OCI-LY7 (cell line): ENCODE data around the gene NFATC2. TPM values are rescaled to one million over a fixed set of nuclear protein-coding genes. Genes with fewer than 3 reads are reported as not detected.

Experiments used
- BruUV-seq: library from RNA; stranded (reverse); fragments of 400-500 nt; replicated peaks from 2 replicates; lab custom pipeline; 2021; lab: Mats Ljungman, UMichigan
- CTCF ChIA-PET: fragments of 300-600 bp; sonication (Branson Sonifier 250); formaldehyde crosslinking; loops from one replicate; lab custom pipeline; 2022; ENCODE audit warnings: antibody characterized with exemption; ENCODE audit not compliant: unreplicated experiment; lab: Charles Lee
- POLR2A ChIA-PET: fragments of 300-600 bp; sonication (Branson Sonifier 250); formaldehyde crosslinking; loops from one replicate; lab custom pipeline; 2022; ENCODE audit warnings: antibody characterized with exemption; lab: Charles Lee
- DNase-seq: peaks from one replicate; pipeline ENCODE4 v3.0.0-alpha.2; 2015; ENCODE audit warnings: low spot score
- H2AFZ ChIP-seq: fragments of 200-600 bp; sonication (generic), shearing (Covaris generic); 2 replicates; pipeline ENCODE4 v1.6.1; 2014; ENCODE audit warnings: mild to moderate bottlenecking, antibody characterized with exemption, low read length, moderate library complexity
- H3K27ac ChIP-seq: fragments of 200-600 bp; sonication (generic); 2 replicates; pipeline ENCODE4 v1.5.1; 2014; ENCODE audit warnings: mixed run types, low read depth, mild to moderate bottlenecking, moderate library complexity, low read length, inconsistent platforms; ENCODE audit not compliant: poor library complexity, severe bottlenecking
- H3K36me3 ChIP-seq: fragments of 200-600 bp; sonication (generic); 2 replicates; pipeline ENCODE4 v1.6.1; 2014; ENCODE audit warnings: mild to moderate bottlenecking, antibody characterized with exemption, low read length, moderate library complexity, mixed read lengths; ENCODE audit not compliant: insufficient read depth
- H3K4me1 ChIP-seq: fragments of 200-600 bp; sonication (generic); 2 replicates; pipeline ENCODE4 v1.5.1; 2014; ENCODE audit warnings: mild to moderate bottlenecking, low read length; ENCODE audit not compliant: insufficient read depth, poor library complexity, severe bottlenecking
- H3K4me2 ChIP-seq: fragments of 200-600 bp; sonication (generic); 2 replicates; pipeline ENCODE4 v1.6.1; 2014; ENCODE audit warnings: mild to moderate bottlenecking, low read length
- H3K4me3 ChIP-seq: fragments of 200-600 bp; sonication (generic); 2 replicates; pipeline ENCODE4 v1.5.1; 2014; ENCODE audit warnings: mild to moderate bottlenecking, low read depth, low read length; ENCODE audit not compliant: poor library complexity, severe bottlenecking
- H3K79me2 ChIP-seq: fragments of 200-600 bp; sonication (generic); 2 replicates; pipeline ENCODE4 v1.6.1; 2016; ENCODE audit warnings: low read depth, mild to moderate bottlenecking, low read length, moderate library complexity, mixed read lengths; ENCODE audit not compliant: insufficient read depth
- H3K9me2 ChIP-seq: fragments of 200-600 bp; sonication (generic); 2 replicates; pipeline ENCODE4 v1.6.1; 2016; ENCODE audit warnings: mild to moderate bottlenecking, low read length, mixed read lengths; ENCODE audit not compliant: insufficient read depth
- H3K9me3 ChIP-seq: fragments of 200-600 bp; sonication (generic); 2 replicates; pipeline ENCODE4 v1.6.1; 2014; ENCODE audit warnings: mild to moderate bottlenecking, mixed run types, low read length, mixed read lengths
- H4K20me1 ChIP-seq: fragments of 200-600 bp; sonication (generic); 2 replicates; pipeline ENCODE4 v1.6.1; 2014; ENCODE audit warnings: mild to moderate bottlenecking, antibody characterized with exemption, low read length, moderate library complexity, mixed read lengths; ENCODE audit not compliant: insufficient read depth
- EZH2phosphoT487 ChIP-seq: fragments of 200-600 bp; sonication (generic); IDR thresholded peaks from 2 replicates; pipeline ENCODE4 v1.6.1; 2018; ENCODE audit warnings: low read depth, borderline replicate concordance, mild to moderate bottlenecking, mixed run types, antibody characterized with exemption, low read length, moderate library complexity, mixed read lengths
- intact Hi-C: fragments of 100-400 bp; cut with micrococcal nuclease; formaldehyde crosslinking; loops from one replicate; pipeline ENCODE4 v1.10.0; 2022; ENCODE audit not compliant: unreplicated experiment
- total RNA-seq, 2 experiments: library from RNA; depleted of rRNA in 1 of 2; stranded (reverse); fragments of >200 nt in 1 of 2; shearing (Covaris generic) in 1 of 2; gene quantifications; 2 replicates each; pipeline ENCODE4 v1.2.3, GENCODE V29; 2014 to 2022
- TF ChIP-seq, protein P1 (sequence below): fragments of 200-600 bp; sonication (generic); conservative IDR thresholded peaks from 2 replicates; pipeline ENCODE4 v1.5.1; 2014; ENCODE audit warnings: mild to moderate bottlenecking, antibody characterized with exemption, low read length, moderate library complexity, mixed read lengths

The NFATC2 gene
- total RNA-seq, 2 experiments from 2014 or later, result 12.5 to 43.8 TPM

DNA sequence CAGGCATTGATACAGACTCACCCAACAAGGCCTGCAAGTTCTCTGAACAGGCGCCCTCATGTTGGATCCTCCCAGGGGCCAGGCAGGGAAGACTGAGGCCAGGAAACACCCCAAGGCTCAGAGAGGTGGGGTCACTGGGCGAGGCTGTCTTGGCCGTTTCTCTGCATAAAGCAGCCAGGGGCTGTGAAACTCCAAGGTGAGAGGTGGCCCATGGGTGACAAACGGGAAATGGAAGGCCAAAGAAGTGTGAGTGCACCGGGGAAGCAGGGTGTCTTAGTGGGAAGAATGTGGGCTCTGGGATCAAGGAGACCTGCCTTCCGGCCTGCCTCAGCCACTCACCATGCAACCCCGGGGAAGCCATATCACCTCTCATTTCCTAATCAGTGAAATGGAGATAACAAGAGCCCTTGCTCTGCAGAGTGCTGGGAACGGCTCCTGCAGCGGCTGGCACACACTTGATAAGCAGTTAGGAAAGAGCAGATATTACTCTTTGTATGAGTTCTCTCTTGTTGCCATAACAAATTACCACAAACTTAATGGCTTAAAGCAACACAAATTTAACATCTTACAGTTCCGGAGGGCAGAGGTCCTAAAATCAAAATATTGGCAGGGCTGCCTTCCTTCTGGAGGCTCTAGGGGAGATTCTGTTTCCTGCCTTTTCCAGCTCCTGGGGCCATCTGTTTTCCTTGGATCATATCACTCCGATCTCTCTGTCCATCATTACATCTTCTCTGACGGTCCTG is 168.6 kb downstream of the NFATC2 start:
- DNase-seq, result no peak
- no peak for TF ChIP-seq EZH2phosphoT487
- TF ChIP-seq, protein P1, sequence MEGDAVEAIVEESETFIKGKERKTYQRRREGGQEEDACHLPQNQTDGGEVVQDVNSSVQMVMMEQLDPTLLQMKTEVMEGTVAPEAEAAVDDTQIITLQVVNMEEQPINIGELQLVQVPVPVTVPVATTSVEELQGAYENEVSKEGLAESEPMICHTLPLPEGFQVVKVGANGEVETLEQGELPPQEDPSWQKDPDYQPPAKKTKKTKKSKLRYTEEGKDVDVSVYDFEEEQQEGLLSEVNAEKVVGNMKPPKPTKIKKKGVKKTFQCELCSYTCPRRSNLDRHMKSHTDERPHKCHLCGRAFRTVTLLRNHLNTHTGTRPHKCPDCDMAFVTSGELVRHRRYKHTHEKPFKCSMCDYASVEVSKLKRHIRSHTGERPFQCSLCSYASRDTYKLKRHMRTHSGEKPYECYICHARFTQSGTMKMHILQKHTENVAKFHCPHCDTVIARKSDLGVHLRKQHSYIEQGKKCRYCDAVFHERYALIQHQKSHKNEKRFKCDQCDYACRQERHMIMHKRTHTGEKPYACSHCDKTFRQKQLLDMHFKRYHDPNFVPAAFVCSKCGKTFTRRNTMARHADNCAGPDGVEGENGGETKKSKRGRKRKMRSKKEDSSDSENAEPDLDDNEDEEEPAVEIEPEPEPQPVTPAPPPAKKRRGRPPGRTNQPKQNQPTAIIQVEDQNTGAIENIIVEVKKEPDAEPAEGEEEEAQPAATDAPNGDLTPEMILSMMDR, result no peak
- Histone ChIP-seq H3K4me2 (no peak overlapping the region), H3K79me2 (no peaks in the 10 kb centered on the region), H3K27ac (no peak overlapping the region), H3K36me3 (no peaks in the 10 kb centered on the region), H3K9me2 (no peaks in the 10 kb centered on the region), H4K20me1 (no peaks in the 10 kb centered on the region), H3K4me1 (peaks cover 36% of the 10 kb centered on the region), H2AFZ (no peak overlapping the region), H3K9me3 (no peaks in the 10 kb centered on the region), H3K4me3 (no peak overlapping the region)
- ChIA-PET POLR2A (no interaction called here), CTCF (interaction anchor here (0.6 kb wide), 1 partner anchor 237 kb away, joined by 3 read pairs; no protein-coding TSS in a partner anchor)
- intact Hi-C loops, result no loop called here
- no TSS peak for BruUV-seq

- H4K20me1 ChIP-seq, result no peaks in the 10 kb centered on the region
- H3K4me3 ChIP-seq, result no peak overlapping the region
- H3K36me3 ChIP-seq, result no peaks in the 10 kb centered on the region
- no peak for TF ChIP-seq EZH2phosphoT487
- TF ChIP-seq, protein P1, result no peak
- DNase-seq, result no peak
- CTCF ChIA-PET, result interaction anchor here (0.6 to 1.5 kb wide), 4 partner anchors 8 to 249 kb away, joined by 3 to 4 read pairs (median 3); partner anchors contain the start of gene NFATC2
- H3K9me3 ChIP-seq, result no peaks in the 10 kb centered on the region
- intact Hi-C loops, result loop anchor here (1.0 kb wide), 2 partner anchors 222 to 251 kb away; no protein-coding TSS in a partner anchor
- no peak overlapping the region for H3K4me2 ChIP-seq
- H3K27ac ChIP-seq, result no peak overlapping the region
- POLR2A ChIA-PET, result interaction anchor here (0.5 kb wide), 1 partner anchor 7 kb away, joined by 3 read pairs; no protein-coding TSS in a partner anchor
- BruUV-seq, result no TSS peak
- no peaks in the 10 kb centered on the region for H3K79me2 ChIP-seq
- H3K9me2 ChIP-seq, result no peaks in the 10 kb centered on the region
- no peak overlapping the region for H2AFZ ChIP-seq
- peaks cover 28% of the 10 kb centered on the region for H3K4me1 ChIP-seq
These were observed 169.6 kb downstream of the NFATC2 start for GRCh38 chr20:51372966-51373365.
